VCaP (cell line): ENCODE measurements around the gene PRPSAP1.
A peak's percentile ranks its signal among the peaks of the same experiment; 100 is the strongest.

Experiments used
- H3K27ac ChIP-seq: fragments of 450-650 bp; 2 replicates; pipeline ENCODE4 v1.5.1; 2017
- CTCF ChIP-seq: fragments of 450-650 bp; conservative IDR thresholded peaks from 2 replicates; pipeline ENCODE4 v1.5.1; 2017; ENCODE audit warnings: mild to moderate bottlenecking, moderate library complexity

The PRPSAP1 gene

GRCh38 chr17:76395980-76396379, 42.3 kb upstream of the PRPSAP1 start:
- TF ChIP-seq CTCF: no peak
- no peak overlapping the region for H3K27ac ChIP-seq

GRCh38 chr17:76394166-76394565, 40.5 kb upstream of the PRPSAP1 start:
- peak overlapping the region; percentile 60 for H3K27ac ChIP-seq
- TF ChIP-seq CTCF: no peak

- TF ChIP-seq CTCF: no peak
- no peak overlapping the region for H3K27ac ChIP-seq
Measured at GRCh38 chr17:76391200-76391715, 37.5 kb upstream of the PRPSAP1 start.

GRCh38 chr17:76390003-76390421, 36.3 kb upstream of the PRPSAP1 start:
- no peak for TF ChIP-seq CTCF
- H3K27ac ChIP-seq: no peak overlapping the region

- H3K27ac ChIP-seq: peak overlapping the region; percentile 7; the same call in 1 of the 2 replicates
- 0 out of 2 replicates have a peak, but pooled peaks have one; percentile 7 for TF ChIP-seq CTCF
Measured at GRCh38 chr17:76388966-76389888, 35.5 kb upstream of the PRPSAP1 start.

GRCh38 chr17:76386966-76387765, 33.5 kb upstream of the PRPSAP1 start:
- H3K27ac ChIP-seq: no peak overlapping the region
- no peak for TF ChIP-seq CTCF
